HepG2 (cell line): ENCODE measurements around the gene MCFD2. TPM values are rescaled to one million over a fixed set of nuclear protein-coding genes. Genes with fewer than 3 reads are reported as not detected.

Experiments
- BATF2 ChIP-seq: sonication (generic); formaldehyde crosslinking; IDR thresholded peaks from 2 replicates; pipeline ENCODE4 v1.8.0; 2022; ENCODE audit warnings: mild to moderate bottlenecking, missing genetic modification reagents, moderate library complexity
- CAMTA2 ChIP-seq: sonication (generic); formaldehyde crosslinking; IDR thresholded peaks from 2 replicates; pipeline ENCODE4 v1.4.0; 2020; ENCODE audit warnings: mild to moderate bottlenecking, missing genetic modification reagents, borderline replicate concordance
- CHCHD3 ChIP-seq: sonication (generic); formaldehyde crosslinking; IDR thresholded peaks from 2 replicates; pipeline ENCODE4 v1.8.0; 2022; ENCODE audit warnings: mild to moderate bottlenecking, missing genetic modification reagents, moderate library complexity
- KLF12 ChIP-seq: sonication (generic); formaldehyde crosslinking; IDR thresholded peaks from 2 replicates; pipeline ENCODE4 v1.4.0; 2020; ENCODE audit warnings: missing genetic modification reagents, borderline replicate concordance
- MIXL1 ChIP-seq: IDR thresholded peaks from 2 replicates; pipeline ENCODE4 v1.6.1; 2016
- PTBP1 ChIP-seq: fragments of 200-400 bp; formaldehyde crosslinking; IDR thresholded peaks from 2 replicates; pipeline ENCODE4 v1.6.1; 2018; ENCODE audit warnings: low read length, low read depth; ENCODE audit not compliant: poor library complexity, severe bottlenecking
- RARG ChIP-seq: sonication (generic); formaldehyde crosslinking; IDR thresholded peaks from 2 replicates; pipeline ENCODE4 v1.4.0; 2020; ENCODE audit warnings: low read depth, mild to moderate bottlenecking, missing genetic modification reagents
- ZNF138 ChIP-seq: sonication (generic); formaldehyde crosslinking; IDR thresholded peaks from 2 replicates; pipeline ENCODE4 v1.5.0; 2020; ENCODE audit warnings: mild to moderate bottlenecking, low read depth, missing genetic modification reagents
- ZNF142 ChIP-seq: sonication (generic); formaldehyde crosslinking; IDR thresholded peaks from 2 replicates; pipeline ENCODE4 v1.4.0; 2020; ENCODE audit warnings: missing genetic modification reagents
- ZNF543 ChIP-seq: sonication (generic); formaldehyde crosslinking; IDR thresholded peaks from 2 replicates; pipeline ENCODE4 v1.4.0; 2020; ENCODE audit warnings: mild to moderate bottlenecking, missing genetic modification reagents
- ZNF720 ChIP-seq: sonication (generic); formaldehyde crosslinking; IDR thresholded peaks from 2 replicates; pipeline ENCODE4 v1.4.0; 2020; ENCODE audit warnings: missing genetic modification reagents
- ZNF782 ChIP-seq: sonication (generic); formaldehyde crosslinking; IDR thresholded peaks from 2 replicates; pipeline ENCODE4 v1.4.0; 2020; ENCODE audit warnings: missing genetic modification reagents, mild to moderate bottlenecking, borderline replicate concordance
- ZSCAN21 ChIP-seq: sonication (generic); formaldehyde crosslinking; IDR thresholded peaks from 2 replicates; pipeline ENCODE4 v1.8.0; 2022; ENCODE audit warnings: mild to moderate bottlenecking, missing genetic modification reagents, moderate library complexity, borderline replicate concordance
- ZSCAN30 ChIP-seq: sonication (generic); formaldehyde crosslinking; IDR thresholded peaks from 2 replicates; pipeline ENCODE4 v1.5.0; 2020; ENCODE audit warnings: mild to moderate bottlenecking, missing genetic modification reagents
- polyA plus RNA-seq, 8 experiments: library from polyadenylated mRNA; depleted of rRNA in 3 of 8; stranded (reverse) in 7 of 8; unstranded in 1 of 8; fragments of >200 nt; fragmentation: Illumina TruSeq in 4 of 8; extraction: Trizol in 4 of 8; gene quantifications; 2 replicates each; pipeline versions ENCODE4 v1.2.1 to v1.2.3, GENCODE V29; 2011 to 2016; ENCODE audit warnings: low read depth in 4 of 8, missing spikeins in 1 of 8, mixed read lengths in 1 of 8; ENCODE audit not compliant: insufficient read depth in 1 of 8
- total RNA-seq, 5 experiments: library from RNA; depleted of rRNA; stranded (reverse); fragments of >200 nt; fragmentation: Illumina TruSeq; extraction: Trizol; gene quantifications; 2 replicates each; pipeline ENCODE4 v1.2.3, GENCODE V29; 2016; ENCODE audit warnings: low read depth in 1 of 5
- TF ChIP-seq, protein P1 (sequence below): sonication (generic); formaldehyde crosslinking; IDR thresholded peaks from 2 replicates; pipeline ENCODE4 v1.4.0; 2020; ENCODE audit warnings: missing genetic modification reagents
- TF ChIP-seq, protein P2 (sequence below): sonication (generic); formaldehyde crosslinking; IDR thresholded peaks from 2 replicates; pipeline ENCODE4 v1.5.1; 2020; ENCODE audit warnings: missing genetic modification reagents, mild to moderate bottlenecking, borderline replicate concordance
- TF ChIP-seq, protein P3 (sequence below): sonication (generic); formaldehyde crosslinking; IDR thresholded peaks from 2 replicates; pipeline ENCODE4 v1.4.0; 2020; ENCODE audit warnings: missing genetic modification reagents, borderline replicate concordance

The MCFD2 gene
- total and polyA plus RNA-seq, 2 of the 13 experiments (the other 11 are each of a cell fraction or from before 2014, with no cell fraction given): 183 to 232 TPM

GRCh38 chr2:46915281-46915810, at the start of gene MCFD2 (continued):
- TF ChIP-seq, protein P1, sequence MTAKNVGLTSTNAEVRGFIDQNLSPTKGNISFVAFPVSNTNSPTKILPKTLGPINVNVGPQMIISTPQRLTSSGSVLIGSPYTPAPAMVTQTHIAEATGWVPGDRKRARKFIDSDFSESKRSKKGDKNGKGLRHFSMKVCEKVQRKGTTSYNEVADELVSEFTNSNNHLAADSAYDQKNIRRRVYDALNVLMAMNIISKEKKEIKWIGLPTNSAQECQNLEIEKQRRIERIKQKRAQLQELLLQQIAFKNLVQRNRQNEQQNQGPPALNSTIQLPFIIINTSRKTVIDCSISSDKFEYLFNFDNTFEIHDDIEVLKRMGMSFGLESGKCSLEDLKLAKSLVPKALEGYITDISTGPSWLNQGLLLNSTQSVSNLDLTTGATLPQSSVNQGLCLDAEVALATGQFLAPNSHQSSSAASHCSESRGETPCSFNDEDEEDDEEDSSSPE (CRISPR knock-in tag): 0 out of 2 replicates have a peak, but pooled peaks have one; percentile 29
- TF ChIP-seq ZNF720 (CRISPR knock-in tag) (no peak), ZNF138 (CRISPR knock-in tag) (peak; percentile 25; the same call in 1 of the 2 replicates), MIXL1 (CRISPR knock-in tag) (no peak), ZSCAN21 (CRISPR knock-in tag) (no peak), ZNF782 (0 out of 2 replicates have a peak, but pooled peaks have one; percentile 77), BATF2 (CRISPR knock-in tag) (no peak), ZNF142 (0 out of 2 replicates have a peak, but pooled peaks have one; percentile 16), ZNF543 (CRISPR knock-in tag) (0 out of 2 replicates have a peak, but pooled peaks have one; percentile 38), ZSCAN30 (CRISPR knock-in tag) (no peak), PTBP1 (peak; percentile 34), RARG (no peak), CAMTA2 (CRISPR knock-in tag) (peak; percentile 8; the same call in 1 of the 2 replicates), KLF12 (CRISPR knock-in tag) (0 out of 2 replicates have a peak, but pooled peaks have one; percentile 30), CHCHD3 (CRISPR knock-in tag) (no peak)
- TF ChIP-seq, protein P2, sequence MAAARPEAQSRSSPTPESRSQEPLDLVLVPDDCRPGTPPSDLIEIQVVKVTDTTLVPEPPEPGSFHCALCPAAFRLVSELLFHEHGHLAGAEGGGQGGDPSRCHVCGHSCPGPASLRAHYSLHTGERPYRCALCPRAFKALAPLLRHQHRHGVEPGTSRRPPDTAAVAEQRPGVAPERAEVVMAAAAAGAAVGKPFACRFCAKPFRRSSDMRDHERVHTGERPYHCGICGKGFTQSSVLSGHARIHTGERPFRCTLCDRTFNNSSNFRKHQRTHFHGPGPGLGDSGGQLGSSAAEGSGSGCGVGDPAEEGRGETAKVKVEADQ (CRISPR knock-in tag): 0 out of 2 replicates have a peak, but pooled peaks have one; percentile 18
- TF ChIP-seq, protein P3, sequence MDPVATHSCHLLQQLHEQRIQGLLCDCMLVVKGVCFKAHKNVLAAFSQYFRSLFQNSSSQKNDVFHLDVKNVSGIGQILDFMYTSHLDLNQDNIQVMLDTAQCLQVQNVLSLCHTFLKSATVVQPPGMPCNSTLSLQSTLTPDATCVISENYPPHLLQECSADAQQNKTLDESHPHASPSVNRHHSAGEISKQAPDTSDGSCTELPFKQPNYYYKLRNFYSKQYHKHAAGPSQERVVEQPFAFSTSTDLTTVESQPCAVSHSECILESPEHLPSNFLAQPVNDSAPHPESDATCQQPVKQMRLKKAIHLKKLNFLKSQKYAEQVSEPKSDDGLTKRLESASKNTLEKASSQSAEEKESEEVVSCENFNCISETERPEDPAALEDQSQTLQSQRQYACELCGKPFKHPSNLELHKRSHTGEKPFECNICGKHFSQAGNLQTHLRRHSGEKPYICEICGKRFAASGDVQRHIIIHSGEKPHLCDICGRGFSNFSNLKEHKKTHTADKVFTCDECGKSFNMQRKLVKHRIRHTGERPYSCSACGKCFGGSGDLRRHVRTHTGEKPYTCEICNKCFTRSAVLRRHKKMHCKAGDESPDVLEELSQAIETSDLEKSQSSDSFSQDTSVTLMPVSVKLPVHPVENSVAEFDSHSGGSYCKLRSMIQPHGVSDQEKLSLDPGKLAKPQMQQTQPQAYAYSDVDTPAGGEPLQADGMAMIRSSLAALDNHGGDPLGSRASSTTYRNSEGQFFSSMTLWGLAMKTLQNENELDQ (CRISPR knock-in tag): no peak
